Ishikawa (cell line): Measurements from ENCODE around the gene MYO15A.

Experiments used
- CEBPB ChIP-seq: IDR thresholded peaks from 2 replicates; pipeline ENCODE4 v1.6.1; 2012
- EP300 ChIP-seq: IDR thresholded peaks from 2 replicates; pipeline ENCODE4 v1.6.1; 2012; ENCODE audit warnings: borderline replicate concordance
- FOXM1 ChIP-seq: IDR thresholded peaks from 2 replicates; pipeline ENCODE4 v1.6.1; 2012; ENCODE audit warnings: low read depth, borderline replicate concordance
- MAX ChIP-seq: IDR thresholded peaks from 2 replicates; pipeline ENCODE4 v1.6.1; 2012
- RAD21 ChIP-seq: IDR thresholded peaks from 2 replicates; pipeline ENCODE4 v1.6.1; 2012; ENCODE audit warnings: low read depth
- REST ChIP-seq: IDR thresholded peaks from 2 replicates; pipeline ENCODE4 v1.6.1; 2012; ENCODE audit warnings: low read depth, mild to moderate bottlenecking
- TCF12 ChIP-seq: IDR thresholded peaks from 2 replicates; pipeline ENCODE4 v1.6.1; 2012; ENCODE audit warnings: low read depth
- USF1 ChIP-seq: IDR thresholded peaks from 2 replicates; pipeline ENCODE4 v1.6.1; 2012
- YY1 ChIP-seq: IDR thresholded peaks from 2 replicates; pipeline ENCODE4 v1.6.1; 2012; ENCODE audit warnings: low read depth
- ZBTB7A ChIP-seq: IDR thresholded peaks from 2 replicates; pipeline ENCODE4 v1.6.1; 2012; ENCODE audit warnings: low read depth

- TF ChIP-seq FOXM1 (no peak), REST (no peak), USF1 (no peak), MAX (no peak), ZBTB7A (no peak), RAD21 (no peak), CEBPB (no peak), EP300 (no peak), TCF12 (no peak), YY1 (no peak)
Measured at GRCh38 chr17:18105027-18105426, 3.5 kb upstream of the MYO15A start.
